ENCODE data around the gene MCC.

Gene MCC

DNA sequence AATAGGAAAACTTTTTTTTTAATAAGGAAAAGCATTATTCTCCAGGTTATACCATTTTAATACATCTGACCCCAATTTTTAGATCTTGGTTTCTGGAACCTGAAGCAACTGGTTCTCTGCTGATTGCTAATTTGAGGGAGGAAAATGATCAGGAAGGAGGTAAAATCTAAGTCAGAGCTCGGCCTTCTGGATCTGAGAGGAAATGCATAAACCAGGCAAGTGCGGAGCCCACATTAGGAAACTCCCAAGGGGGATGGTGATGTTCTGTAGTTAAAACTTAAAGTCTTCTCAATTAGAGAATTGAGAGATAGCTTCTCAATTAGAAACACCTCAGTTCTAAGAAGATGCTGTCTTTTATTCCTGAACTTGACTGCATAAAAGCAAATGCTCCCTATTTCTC lies 167.0 kb downstream of the MCC start:
- in situ Hi-C loops (cut with MboI; ENCODE audit: low pct_unique_long_range_greater_than_20kb, low sequenced_read_pairs, unreplicated experiment), result no loop called here
- no peak for DNase-seq (ENCODE audit: low spot score)
- TF ChIP-seq, protein P1, sequence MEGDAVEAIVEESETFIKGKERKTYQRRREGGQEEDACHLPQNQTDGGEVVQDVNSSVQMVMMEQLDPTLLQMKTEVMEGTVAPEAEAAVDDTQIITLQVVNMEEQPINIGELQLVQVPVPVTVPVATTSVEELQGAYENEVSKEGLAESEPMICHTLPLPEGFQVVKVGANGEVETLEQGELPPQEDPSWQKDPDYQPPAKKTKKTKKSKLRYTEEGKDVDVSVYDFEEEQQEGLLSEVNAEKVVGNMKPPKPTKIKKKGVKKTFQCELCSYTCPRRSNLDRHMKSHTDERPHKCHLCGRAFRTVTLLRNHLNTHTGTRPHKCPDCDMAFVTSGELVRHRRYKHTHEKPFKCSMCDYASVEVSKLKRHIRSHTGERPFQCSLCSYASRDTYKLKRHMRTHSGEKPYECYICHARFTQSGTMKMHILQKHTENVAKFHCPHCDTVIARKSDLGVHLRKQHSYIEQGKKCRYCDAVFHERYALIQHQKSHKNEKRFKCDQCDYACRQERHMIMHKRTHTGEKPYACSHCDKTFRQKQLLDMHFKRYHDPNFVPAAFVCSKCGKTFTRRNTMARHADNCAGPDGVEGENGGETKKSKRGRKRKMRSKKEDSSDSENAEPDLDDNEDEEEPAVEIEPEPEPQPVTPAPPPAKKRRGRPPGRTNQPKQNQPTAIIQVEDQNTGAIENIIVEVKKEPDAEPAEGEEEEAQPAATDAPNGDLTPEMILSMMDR (IDR thresholded peaks at IDR 0.05; ENCODE audit: extremely low read depth, insufficient read depth, missing control alignments), result no peak

DNA sequence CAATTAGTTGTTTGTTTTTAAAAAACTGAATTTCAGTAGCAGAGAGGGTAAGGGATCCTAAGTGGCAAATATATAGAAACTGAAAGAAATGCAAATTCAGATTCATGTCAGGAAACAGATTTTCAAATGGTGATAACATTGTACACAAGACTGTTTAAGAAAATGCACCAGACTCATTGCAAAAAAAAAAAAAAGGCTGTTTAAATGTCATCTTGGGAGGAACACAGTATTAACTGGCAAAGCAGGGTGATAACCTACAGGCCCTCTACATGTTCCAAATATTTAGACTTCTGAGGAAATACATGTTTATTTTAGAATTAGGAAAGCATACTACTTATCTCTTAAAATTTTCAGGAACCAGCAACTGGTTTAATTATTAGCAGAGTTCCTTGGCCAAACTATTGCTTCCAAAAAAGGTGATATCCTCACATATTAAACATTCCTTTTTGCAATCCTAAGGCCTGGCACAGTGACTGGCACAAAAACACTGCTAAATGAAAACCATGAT lies 167.9 kb downstream of the MCC start:
- in situ Hi-C loops (cut with MboI; ENCODE audit: low pct_unique_long_range_greater_than_20kb, low sequenced_read_pairs, unreplicated experiment), result no loop called here
- TF ChIP-seq, protein P1 (IDR thresholded peaks at IDR 0.05; ENCODE audit: extremely low read depth, insufficient read depth, missing control alignments), result no peak
- DNase-seq (ENCODE audit: low spot score), result no peak

DNA sequence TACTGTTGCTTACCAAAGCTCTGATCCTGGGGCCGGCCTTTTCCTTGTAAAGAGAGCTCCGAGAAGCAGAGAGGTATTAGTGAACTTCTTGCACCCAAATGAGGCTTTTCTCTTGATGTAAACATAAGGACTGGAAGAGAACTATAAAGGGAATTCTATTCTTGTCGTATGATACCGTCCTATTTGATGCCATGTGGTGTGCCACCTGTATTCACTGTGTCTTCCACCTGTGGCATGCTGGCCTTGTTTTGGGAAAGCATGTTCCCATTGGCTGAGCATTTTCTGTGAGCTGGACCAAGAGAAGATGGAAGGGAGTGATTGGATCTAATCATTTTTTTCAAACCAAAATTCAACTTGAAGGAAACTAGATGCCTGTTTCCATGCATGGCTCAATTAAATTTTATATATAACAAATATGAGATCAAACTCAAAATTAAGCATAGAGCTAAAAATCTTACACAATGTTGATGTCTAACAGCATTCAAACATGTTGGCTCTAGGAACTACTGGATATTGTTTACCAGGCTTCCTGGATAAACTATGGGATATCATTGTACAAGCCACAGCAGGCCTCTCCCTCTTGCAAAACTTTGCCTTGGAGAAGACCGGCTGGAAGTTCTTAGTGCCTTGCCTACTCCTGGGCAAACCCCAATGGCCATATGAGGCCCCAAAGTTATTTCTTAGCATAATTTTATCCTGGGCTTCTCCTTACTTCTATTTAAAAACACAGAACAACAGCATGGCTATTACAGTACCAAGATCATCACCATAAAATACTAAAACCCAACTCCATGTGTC lies 168.8 kb downstream of the MCC start:
- TF ChIP-seq, protein P1 (IDR thresholded peaks at IDR 0.05; ENCODE audit: extremely low read depth, insufficient read depth, missing control alignments), result no peak
- no peak for DNase-seq (ENCODE audit: low spot score)
- in situ Hi-C loops (cut with MboI; ENCODE audit: low pct_unique_long_range_greater_than_20kb, low sequenced_read_pairs, unreplicated experiment), result no loop called here

DNA sequence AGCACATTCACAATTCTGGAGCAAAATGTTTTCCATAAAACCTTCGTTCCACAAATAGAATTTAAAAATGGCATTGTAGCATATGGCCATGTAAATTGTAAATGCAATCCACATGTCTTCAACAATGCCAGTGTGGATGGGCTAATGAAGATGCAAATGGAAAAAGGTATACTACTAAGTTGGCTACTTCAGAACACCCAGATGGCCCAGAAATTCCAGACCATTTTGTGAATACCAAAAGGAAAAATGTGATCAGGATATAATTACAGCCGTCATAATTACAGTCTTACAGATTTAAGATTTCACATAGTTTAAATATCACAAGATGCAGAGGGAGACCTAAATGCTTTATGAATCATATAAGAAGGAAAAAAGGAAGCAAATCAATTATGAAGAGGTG lies 170.6 kb downstream of the MCC start:
- in situ Hi-C loops (cut with MboI; ENCODE audit: low pct_unique_long_range_greater_than_20kb, low sequenced_read_pairs, unreplicated experiment), result no loop called here
- TF ChIP-seq, protein P1 (IDR thresholded peaks at IDR 0.05; ENCODE audit: extremely low read depth, insufficient read depth, missing control alignments), result no peak
- no peak for DNase-seq (ENCODE audit: low spot score)

DNA sequence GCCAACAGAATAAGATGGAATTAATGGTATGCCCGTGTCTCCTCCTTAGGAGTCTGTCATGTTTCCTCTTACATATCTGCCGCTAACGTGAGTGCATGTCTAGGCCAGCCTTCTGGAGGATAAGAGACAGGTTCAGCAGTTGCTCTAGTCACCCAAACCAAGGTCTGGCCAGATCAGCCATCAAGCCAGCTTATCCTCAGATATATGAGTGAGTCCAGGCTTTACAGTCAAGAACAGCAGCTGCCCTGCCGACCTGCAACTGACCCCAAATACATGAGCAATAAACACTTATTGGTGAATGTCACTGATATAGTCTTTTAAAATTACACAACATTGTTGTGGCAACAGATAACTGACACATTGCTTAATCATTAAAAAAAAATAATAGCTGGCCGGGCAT lies 177.0 kb downstream of the MCC start:
- DNase-seq (ENCODE audit: low spot score), result no peak
- TF ChIP-seq, protein P1 (IDR thresholded peaks at IDR 0.05; ENCODE audit: extremely low read depth, insufficient read depth, missing control alignments), result no peak
- in situ Hi-C loops (cut with MboI; ENCODE audit: low pct_unique_long_range_greater_than_20kb, low sequenced_read_pairs, unreplicated experiment), result no loop called here

DNA sequence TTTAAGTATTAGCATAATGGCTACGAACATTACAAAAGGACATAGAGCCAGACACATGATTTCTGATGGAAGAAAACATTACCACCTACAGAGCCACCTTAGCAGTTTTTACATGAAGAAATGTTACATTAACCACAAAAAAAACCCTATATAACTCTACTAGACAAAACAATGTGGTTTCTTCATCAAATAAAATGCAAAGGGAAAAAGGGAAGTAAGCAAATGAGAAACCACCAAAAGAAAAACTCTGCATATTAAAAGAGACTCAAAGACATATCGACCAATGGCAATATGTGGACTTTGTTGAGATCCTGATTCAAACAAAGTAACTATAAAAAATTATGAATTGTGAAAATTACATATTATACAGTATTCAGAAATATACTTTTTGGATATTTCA lies 186.1 kb downstream of the MCC start:
- TF ChIP-seq, protein P1 (IDR thresholded peaks at IDR 0.05; ENCODE audit: extremely low read depth, insufficient read depth, missing control alignments), result no peak

More for the DNA sequence above, 186.1 kb downstream of the MCC start:
- DNase-seq (ENCODE audit: low spot score), result no peak
- in situ Hi-C loops (cut with MboI; ENCODE audit: low pct_unique_long_range_greater_than_20kb, low sequenced_read_pairs, unreplicated experiment), result no loop called here
